Immature natural killer cell (primary cell): ENCODE results near the gene HINT3. TPM values are rescaled to one million over a fixed set of nuclear protein-coding genes. Genes with fewer than 3 reads are reported as not detected.
"Not testable (repeated sequence)": the region's sequence is repeated elsewhere in the genome, so short reads cannot be mapped to it uniquely, and the experiment has no call there.

ENCODE experiments used
- DNase-seq, 3 donors: peaks; one replicate each; pipeline ENCODE4 v3.0.0; 2022; ENCODE audit warnings: mixed read lengths in 1 of 3
- H3K27ac Mint-ChIP-seq, 6 donors: one replicate each; pipeline ENCODE4 v1.8.0; 2020; ENCODE audit warnings: mixed read lengths in 6 of 6, mild to moderate bottlenecking in 5 of 6, inconsistent platforms in 4 of 6, moderate library complexity in 3 of 6
- H3K27me3 Mint-ChIP-seq, 3 donors: one replicate each; pipeline ENCODE4 v1.8.0; 2020 to 2021; ENCODE audit warnings: low read depth in 3 of 3, mild to moderate bottlenecking in 3 of 3, mixed read lengths in 3 of 3, moderate library complexity in 3 of 3, inconsistent platforms in 1 of 3
- H3K36me3 Mint-ChIP-seq, 3 donors: one replicate each; pipeline ENCODE4 v1.8.0; 2020; ENCODE audit warnings: mixed read lengths in 3 of 3, inconsistent platforms in 2 of 3, mild to moderate bottlenecking in 2 of 3
- H3K4me1 Mint-ChIP-seq, 2 donors: one replicate each; pipeline ENCODE4 v1.8.0; 2020; ENCODE audit warnings: inconsistent platforms in 2 of 2, mild to moderate bottlenecking in 2 of 2, mixed read lengths in 2 of 2, moderate library complexity in 1 of 2
- H3K4me3 Mint-ChIP-seq, 5 donors: one replicate each; pipeline ENCODE4 v1.8.0; 2020; ENCODE audit warnings: mild to moderate bottlenecking in 5 of 5, mixed read lengths in 5 of 5, inconsistent platforms in 3 of 5, moderate library complexity in 3 of 5
- H3K9me3 Mint-ChIP-seq, 6 donors: one replicate each; pipeline ENCODE4 v1.8.0; 2020; ENCODE audit warnings: mild to moderate bottlenecking in 6 of 6, mixed read lengths in 6 of 6, inconsistent platforms in 4 of 6, moderate library complexity in 3 of 6
- polyA plus RNA-seq, 3 donors: library from polyadenylated mRNA; unstranded; fragments of 300-500 nt; fragmentation: Illumina TruSeq; gene quantifications; one replicate each; pipeline ENCODE4 v1.2.3, GENCODE V29; 2021

Gene HINT3
- polyA plus RNA-seq, 3 donors from 2014 or later = 3.7 to 10.3 (median 6.6) TPM

DNA sequence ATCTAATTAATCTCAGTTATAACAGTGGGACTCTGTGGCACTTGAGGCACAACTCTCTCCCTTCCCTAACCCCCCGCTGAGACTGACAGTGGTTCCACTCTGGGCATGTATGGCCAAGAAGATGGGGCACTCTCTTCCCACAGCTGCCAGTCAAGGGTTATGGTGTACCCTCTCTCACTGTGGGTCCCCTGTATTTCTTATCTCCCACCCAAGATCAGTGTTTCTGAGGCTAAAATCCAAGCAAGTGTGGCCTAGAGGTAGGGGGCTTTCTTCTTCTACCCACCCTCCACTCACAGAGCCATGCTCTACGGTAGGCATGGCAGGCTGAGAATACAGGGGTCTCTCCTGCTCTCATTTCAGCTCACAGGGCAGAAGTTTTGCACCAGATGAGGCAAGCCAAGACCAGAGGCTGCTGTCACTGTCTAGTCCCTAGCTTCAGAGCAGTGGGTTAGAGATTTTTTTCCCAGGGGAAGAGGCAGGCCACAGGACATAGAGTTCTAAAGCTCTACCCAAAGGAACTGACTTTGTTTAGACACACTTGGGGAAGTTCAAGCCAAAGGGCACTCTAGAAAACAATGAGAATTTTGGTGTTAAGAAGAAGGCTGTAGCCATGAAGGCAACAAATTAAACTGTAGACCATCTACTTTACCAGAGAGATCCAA, 31.7 kb upstream of the HINT3 start:
- Mint-ChIP-seq H3K36me3 (peaks cover 15 to 60% (median 33%) of the 10 kb centered on the region in 3 donors), H3K9me3 (no peaks in the 10 kb centered on the region), H3K4me1 (peaks cover 20 to 21% of the 10 kb centered on the region in 2 donors), H3K4me3 (no peak overlapping the region), H3K27me3 (no peaks in the 10 kb centered on the region), H3K27ac (peak overlapping the region in 5 of 6 donors; percentile 33 to 69 (median 57))
- DNase-seq = no peak

DNA sequence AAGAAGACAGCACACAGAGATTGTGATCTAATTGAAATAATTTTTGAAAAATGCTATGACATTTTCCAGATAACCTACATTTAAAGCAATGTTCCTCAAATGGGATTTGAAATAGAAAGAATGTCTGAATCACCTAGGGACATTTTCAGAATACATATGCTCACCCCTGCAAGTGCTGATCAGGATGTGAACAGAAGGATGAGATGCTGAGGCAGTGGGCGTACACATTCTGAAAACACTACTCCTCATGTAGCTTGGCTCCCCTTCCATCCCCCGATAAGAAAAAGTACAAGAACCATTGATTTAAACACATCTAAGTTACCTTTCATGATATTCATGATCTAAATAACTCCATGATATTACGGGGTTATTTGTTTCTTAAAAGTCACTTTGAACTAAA, 29.9 kb upstream of the HINT3 start:
- DNase-seq = no peak
- Mint-ChIP-seq H3K27ac (peak overlapping the region in 1 of 6 donors; percentile 21), H3K36me3 (peaks cover 27 to 61% (median 30%) of the 10 kb centered on the region in 3 donors), H3K4me1 (peaks cover 17 to 20% of the 10 kb centered on the region in 2 donors), H3K27me3 (no peaks in the 10 kb centered on the region), H3K4me3 (no peak overlapping the region), H3K9me3 (no peaks in the 10 kb centered on the region)

DNA sequence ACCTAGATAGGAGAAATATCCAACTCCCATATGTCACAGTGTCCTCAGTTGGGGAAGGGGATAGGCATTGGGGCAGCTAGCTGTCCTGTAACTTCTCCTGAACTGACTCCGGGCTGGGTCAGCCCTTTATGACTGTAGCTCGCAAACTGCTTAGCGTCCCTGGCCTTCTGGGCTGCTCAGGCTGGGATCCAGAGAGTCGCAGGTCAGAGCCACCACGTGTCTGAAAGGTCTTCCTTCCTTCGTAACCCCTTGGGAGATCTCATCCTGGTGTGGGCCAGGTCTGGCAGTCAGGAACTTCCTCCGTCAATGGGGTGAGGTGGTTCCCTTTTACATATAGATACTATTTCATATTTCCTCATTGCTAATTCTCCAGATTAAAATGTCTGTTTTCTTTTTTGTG, 28.8 kb upstream of the HINT3 start:
- no peak for DNase-seq
- peaks cover 23 to 53% (median 29%) of the 10 kb centered on the region in 3 donors for H3K36me3 Mint-ChIP-seq
- no peak overlapping the region for H3K4me3 Mint-ChIP-seq
- H3K27ac Mint-ChIP-seq = peak overlapping the region in 2 of 6 donors; percentile 17 to 37
- H3K27me3 Mint-ChIP-seq = peaks cover 0 to 1% (median 0%) of the 10 kb centered on the region in 3 donors
- peaks cover 20 to 28% of the 10 kb centered on the region in 2 donors for H3K4me1 Mint-ChIP-seq
- H3K9me3 Mint-ChIP-seq = no peaks in the 10 kb centered on the region

DNA sequence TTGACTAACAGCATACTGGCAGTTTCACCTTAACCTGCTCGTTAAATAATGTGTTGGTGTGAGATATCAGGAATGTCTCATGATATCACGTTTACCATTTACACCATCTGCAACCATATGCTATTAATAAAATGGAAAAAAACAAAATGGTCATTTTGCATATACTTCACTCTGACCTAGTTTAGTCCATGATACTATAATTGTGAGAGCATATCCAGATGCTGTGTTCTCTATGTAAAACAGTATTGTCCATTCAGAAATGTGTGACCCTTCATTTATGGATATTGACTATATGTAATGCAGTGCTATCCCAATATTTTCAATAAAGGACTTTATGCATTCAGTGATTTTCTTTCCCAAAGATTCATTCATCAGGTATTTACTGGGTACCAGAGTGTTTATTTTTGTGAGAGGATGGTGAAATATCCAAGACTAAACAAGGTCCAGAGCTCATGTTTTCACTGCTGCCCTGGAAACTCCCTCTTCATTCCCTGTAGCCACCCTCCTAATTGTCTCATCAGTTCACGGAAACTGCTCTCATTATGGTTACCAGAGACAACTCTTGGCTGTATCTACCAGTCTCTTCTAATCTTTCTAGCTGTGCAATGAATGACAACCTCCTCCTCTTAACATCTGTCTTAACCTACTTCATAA, 25.7 kb upstream of the HINT3 start:
- no peak overlapping the region for H3K27ac Mint-ChIP-seq
- no peak overlapping the region for H3K4me3 Mint-ChIP-seq
- no peak for DNase-seq
- peaks cover 9 to 34% (median 22%) of the 10 kb centered on the region in 3 donors for H3K36me3 Mint-ChIP-seq
- H3K9me3 Mint-ChIP-seq = no peaks in the 10 kb centered on the region
- peaks cover 0 to 11% (median 1%) of the 10 kb centered on the region in 3 donors for H3K27me3 Mint-ChIP-seq
- peaks cover 0 to 11% of the 10 kb centered on the region in 2 donors for H3K4me1 Mint-ChIP-seq

DNA sequence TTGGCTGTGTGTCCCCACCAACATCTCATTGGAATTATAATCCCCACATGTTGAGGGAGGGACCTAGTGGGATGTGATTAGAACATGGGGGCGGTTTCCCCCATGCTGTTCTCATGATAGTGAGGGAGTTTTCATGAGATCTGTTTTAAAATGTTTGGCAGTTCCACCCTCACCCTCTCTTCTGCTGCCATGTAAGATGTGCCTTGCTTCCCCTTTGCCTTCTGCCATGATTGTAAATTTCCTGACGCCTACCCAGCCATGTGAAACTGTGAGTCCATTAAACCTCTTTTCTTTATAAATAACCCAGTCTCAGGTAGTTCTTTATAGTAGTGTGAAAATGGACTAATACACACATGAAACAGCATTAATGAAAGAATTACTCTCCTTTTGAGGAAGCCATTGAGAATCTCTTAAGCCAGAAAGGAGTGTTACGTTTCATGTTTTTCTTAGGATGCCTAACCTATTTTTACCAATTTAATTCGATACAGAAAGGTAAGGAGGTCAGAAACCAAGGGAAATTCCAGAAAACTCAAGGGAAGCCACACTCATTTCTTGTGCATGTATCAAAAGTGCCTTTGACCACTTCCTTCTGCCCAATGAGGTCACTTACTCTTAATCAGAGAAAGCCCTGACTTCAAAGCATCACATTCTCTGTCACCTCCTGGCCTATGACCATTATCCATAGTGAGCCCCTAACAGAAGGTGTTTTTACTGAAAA, 24.7 kb upstream of the HINT3 start:
- DNase-seq = peak; percentile 9 to 28 (median 19)
- H3K4me3 Mint-ChIP-seq = no peak overlapping the region
- no peaks in the 10 kb centered on the region for H3K9me3 Mint-ChIP-seq
- peaks cover 0 to 11% of the 10 kb centered on the region in 2 donors for H3K4me1 Mint-ChIP-seq
- peak overlapping the region in 5 of 6 donors; percentile 26 to 69 (median 58) for H3K27ac Mint-ChIP-seq
- peaks cover 0 to 11% (median 1%) of the 10 kb centered on the region in 3 donors for H3K27me3 Mint-ChIP-seq
- peaks cover 9 to 34% (median 22%) of the 10 kb centered on the region in 3 donors for H3K36me3 Mint-ChIP-seq

DNA sequence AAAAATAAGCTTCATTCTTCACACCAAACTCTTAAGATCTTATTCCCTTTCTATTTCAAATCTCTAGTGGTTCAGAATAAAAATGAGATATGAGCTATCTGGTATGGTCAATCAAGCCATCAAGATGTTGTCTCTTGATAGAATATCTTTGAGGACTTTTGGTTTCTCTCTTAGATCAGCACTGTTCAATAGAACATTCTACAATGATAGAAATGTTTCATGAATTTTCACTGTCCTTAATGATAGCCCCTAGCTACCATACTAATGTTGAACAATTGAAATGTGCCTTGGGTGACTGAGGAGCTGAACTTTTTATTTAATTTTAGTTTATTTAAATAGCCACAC, 24.1 kb upstream of the HINT3 start:
- no peak for DNase-seq
- peaks cover 9 to 31% (median 22%) of the 10 kb centered on the region in 3 donors for H3K36me3 Mint-ChIP-seq
- H3K4me3 Mint-ChIP-seq = no peak overlapping the region
- peaks cover 0 to 11% of the 10 kb centered on the region in 2 donors for H3K4me1 Mint-ChIP-seq
- peak overlapping the region in 3 of 6 donors; percentile 26 to 48 (median 35) for H3K27ac Mint-ChIP-seq
- H3K27me3 Mint-ChIP-seq = peaks cover 0 to 11% (median 3%) of the 10 kb centered on the region in 3 donors
- H3K9me3 Mint-ChIP-seq = no peaks in the 10 kb centered on the region

DNA sequence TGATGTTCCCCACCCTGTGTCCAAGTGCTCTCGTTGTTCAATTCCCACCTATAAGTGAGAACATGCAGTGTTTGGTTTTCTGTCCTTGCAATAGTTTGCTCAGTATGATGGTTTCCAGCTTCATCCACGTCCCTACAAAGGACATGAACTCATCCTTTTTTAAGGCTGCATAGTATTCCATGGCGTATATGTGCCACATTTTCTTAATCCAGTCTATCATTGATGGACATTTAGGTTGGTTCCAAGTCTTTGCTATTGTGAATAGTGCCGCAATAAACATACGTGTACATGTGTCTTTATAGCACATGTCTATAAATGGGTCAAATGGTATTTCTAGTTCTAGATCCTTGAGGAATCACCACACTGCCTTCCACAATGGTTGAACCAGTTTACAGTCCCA, 21.1 kb upstream of the HINT3 start:
- H3K4me1 Mint-ChIP-seq = peaks cover 0 to 11% of the 10 kb centered on the region in 2 donors
- not testable (repeated sequence) for DNase-seq, H3K4me3 Mint-ChIP-seq, H3K27ac Mint-ChIP-seq, H3K9me3 Mint-ChIP-seq
- H3K36me3 Mint-ChIP-seq = peaks cover 0 to 15% (median 11%) of the 10 kb centered on the region in 3 donors
- H3K27me3 Mint-ChIP-seq = peaks cover 3 to 15% (median 3%) of the 10 kb centered on the region in 3 donors

DNA sequence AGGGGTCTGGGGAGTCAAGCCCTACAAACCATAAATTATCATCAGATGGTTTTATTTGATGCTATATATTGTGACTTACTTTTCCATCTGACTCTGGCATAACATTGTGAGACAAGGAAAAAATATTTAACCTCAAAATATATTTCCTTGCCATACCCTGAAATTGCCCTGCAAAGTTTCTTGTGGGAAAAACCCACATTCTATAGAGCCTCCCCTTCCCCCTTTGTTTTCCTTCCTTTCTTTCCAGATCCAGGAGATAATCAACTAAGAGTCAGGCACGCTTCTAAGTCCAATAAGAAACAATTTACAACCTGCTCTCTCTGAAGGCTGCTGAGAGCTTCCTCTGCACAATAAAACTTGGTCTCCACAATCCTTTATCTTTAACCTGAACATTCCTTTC, 17.5 kb upstream of the HINT3 start:
- Mint-ChIP-seq H3K27me3 (peaks cover 3 to 15% (median 5%) of the 10 kb centered on the region in 3 donors), H3K4me3 (no peak overlapping the region), H3K4me1 (no peaks in the 10 kb centered on the region), H3K9me3 (no peaks in the 10 kb centered on the region), H3K36me3 (peaks cover 0 to 4% (median 0%) of the 10 kb centered on the region in 3 donors), H3K27ac (no peak overlapping the region)
- no peak for DNase-seq

DNA sequence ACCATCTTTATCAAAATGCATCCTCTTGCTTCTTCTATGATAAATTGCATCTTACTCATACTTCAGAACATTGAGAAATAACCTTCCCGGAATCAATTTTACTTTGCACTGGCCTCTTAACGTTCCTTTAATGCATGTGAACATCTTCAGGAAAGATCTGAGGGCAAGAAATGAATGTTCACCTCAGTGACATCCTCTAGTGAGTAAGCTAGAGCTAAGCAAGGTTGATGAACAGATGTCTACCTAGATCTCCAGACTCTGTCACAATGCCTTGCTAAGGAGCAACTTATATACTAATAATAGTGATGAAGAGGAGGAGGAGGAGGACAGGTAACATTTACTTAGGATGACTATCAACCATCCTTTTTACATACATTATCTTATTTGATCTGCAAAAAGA, 16.8 kb upstream of the HINT3 start:
- peaks cover 5 to 15% (median 5%) of the 10 kb centered on the region in 3 donors for H3K27me3 Mint-ChIP-seq
- no peak overlapping the region for H3K4me3 Mint-ChIP-seq
- no peak overlapping the region for H3K27ac Mint-ChIP-seq

DNA sequence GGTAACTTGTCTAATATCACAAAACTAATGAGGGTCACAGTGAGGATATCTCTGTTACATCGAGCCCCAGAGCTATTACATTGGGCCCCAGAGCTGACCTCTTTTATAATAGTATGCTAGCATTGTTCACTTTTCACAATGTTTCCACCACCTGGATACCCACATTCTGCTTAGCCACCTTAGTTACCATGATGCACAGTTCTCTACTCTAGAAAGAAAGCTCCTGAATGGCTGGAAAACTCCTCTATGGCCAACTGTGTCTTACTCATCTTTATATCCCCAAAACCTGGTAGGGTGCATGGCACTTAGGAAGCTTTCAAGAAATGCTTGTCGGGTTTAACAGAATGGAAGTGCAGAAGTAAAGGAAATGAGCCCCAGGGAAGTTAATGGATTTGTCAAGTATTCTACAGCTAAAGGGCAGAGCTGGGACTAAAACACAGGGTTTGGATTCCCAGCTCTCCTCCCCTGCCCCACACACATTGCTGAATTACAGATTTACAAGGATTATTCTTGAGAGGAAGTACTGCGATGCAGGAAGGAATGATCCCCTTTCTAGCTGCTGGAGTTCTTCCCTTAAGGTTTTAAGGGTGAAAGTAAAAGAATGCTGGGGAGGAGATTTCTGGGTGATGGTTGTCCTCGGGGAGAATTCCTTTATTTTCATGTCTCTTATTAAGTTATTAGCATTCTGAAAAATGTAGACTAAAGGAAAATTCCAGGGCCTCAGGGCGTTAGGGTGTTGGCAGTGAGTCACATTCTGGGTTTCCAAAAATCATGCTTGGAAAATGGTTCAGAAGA, 16.1 kb upstream of the HINT3 start:
- DNase-seq = no peak
- no peak overlapping the region for H3K27ac Mint-ChIP-seq
- H3K27me3 Mint-ChIP-seq = peaks cover 5 to 13% (median 5%) of the 10 kb centered on the region in 3 donors
- H3K4me1 Mint-ChIP-seq = no peaks in the 10 kb centered on the region
- no peak overlapping the region for H3K4me3 Mint-ChIP-seq
- H3K9me3 Mint-ChIP-seq = no peaks in the 10 kb centered on the region
- H3K36me3 Mint-ChIP-seq = no peaks in the 10 kb centered on the region

More for the DNA sequence above, 16.8 kb upstream of the HINT3 start:
- Mint-ChIP-seq H3K9me3 (no peaks in the 10 kb centered on the region), H3K36me3 (no peaks in the 10 kb centered on the region), H3K4me1 (no peaks in the 10 kb centered on the region)
- no peak for DNase-seq

DNA sequence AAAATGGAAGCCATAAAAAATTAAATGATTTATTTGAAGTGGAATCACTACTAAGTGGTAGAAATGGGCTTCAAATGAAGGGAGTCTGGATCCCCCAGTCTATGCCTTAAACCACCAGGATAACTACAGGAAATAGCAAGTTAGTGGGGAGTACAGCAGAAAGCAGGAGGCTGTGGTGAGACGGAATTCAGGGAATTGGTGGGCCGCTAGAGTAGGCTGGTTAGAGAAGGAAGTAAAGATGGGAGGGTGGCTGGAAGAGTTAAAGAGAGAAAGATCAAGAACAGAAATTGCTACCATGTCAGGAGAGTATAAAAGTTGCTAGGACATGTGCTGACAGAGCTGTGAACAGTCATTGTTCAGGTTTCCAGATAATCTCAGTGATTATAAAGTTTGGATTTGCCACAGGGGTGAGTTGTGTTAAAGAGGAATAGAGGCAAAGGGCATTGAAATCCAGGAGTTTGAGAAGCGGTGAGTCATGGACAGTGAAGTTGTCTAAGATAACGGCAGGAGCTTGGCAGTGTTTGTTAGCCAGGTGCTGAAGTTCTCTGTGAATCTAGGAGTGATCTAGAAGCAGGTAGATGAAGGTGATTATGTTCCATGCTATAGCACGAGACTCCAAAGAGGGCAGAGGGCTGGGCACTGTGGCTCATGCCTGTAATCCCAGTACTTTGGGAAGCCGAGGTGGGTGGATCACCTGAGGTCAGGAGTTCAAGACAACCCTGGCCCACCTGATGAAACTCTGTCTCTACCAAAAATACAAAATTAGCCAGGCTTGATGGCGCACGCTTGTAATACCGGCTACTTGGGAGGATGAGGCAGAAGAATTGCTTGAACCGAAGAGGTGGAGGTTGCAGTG, 13.7 kb upstream of the HINT3 start:
- H3K9me3 Mint-ChIP-seq = no peaks in the 10 kb centered on the region
- H3K27me3 Mint-ChIP-seq = peaks cover 5 to 9% (median 5%) of the 10 kb centered on the region in 3 donors
- no peaks in the 10 kb centered on the region for H3K4me1 Mint-ChIP-seq
- H3K4me3 Mint-ChIP-seq = no peak overlapping the region
- no peak overlapping the region for H3K27ac Mint-ChIP-seq
- no peaks in the 10 kb centered on the region for H3K36me3 Mint-ChIP-seq
- DNase-seq = no peak

DNA sequence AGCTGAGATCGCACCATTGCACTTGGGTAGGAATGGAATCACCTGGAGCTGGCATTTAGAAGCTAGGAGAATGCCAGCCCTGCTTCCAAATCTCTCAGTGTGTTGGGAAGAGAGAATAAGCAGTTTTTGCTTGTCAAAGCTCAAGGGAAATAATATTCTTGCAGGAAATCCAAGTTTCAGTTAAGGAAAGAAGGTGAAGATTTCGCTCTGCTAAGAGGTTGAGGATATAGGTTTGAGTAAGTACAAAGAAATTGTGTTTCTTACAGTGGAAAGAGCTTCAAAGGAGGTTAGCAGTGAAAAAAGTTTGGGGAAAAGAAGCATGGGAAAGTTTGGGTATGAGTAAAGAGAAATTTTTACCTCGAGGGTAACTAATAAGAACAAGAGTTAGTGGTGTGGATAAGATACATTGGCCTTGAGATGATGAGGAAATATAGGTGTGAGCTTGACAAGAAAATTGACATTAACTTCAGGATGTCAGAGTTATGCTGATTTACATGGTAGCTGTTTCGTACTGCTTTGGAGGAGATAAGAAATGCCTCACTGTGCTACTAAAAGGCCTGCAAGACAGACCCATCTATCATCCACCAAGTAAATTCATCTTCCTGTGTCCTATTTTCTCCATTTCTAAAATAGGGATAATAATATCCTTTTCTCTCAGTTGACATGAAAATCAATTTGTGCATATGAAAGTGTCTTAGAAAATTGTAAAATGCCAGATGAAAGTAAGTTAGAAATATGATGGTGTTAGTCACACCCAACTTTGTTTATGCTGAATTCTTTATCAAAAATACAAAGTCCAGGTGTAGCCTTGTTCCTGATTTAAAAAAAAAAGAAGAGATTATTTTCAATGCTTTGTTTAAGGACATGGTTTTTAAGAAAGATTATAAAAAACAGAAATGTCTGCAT, 12.8 kb upstream of the HINT3 start:
- Mint-ChIP-seq H3K27ac (no peak overlapping the region), H3K9me3 (no peaks in the 10 kb centered on the region), H3K27me3 (peaks cover 5 to 9% (median 5%) of the 10 kb centered on the region in 3 donors), H3K4me3 (no peak overlapping the region), H3K36me3 (no peaks in the 10 kb centered on the region), H3K4me1 (no peaks in the 10 kb centered on the region)
- no peak for DNase-seq
